Kidney (tissue), 14 donors: ENCODE measurements around the gene BFSP2. TPM values are rescaled to one million over a fixed set of nuclear protein-coding genes. Genes with fewer than 3 reads are reported as not detected.

ENCODE experiments used
- DNase-seq, 5 donors: peaks; one replicate each; pipeline ENCODE4 v3.0.0-alpha.2; 2013 to 2020
- FAIRE-seq: peaks from 2 replicates; lab custom pipeline; 2012; peaks lifted over from hg19 to GRCh38; lab: Jason Lieb, UNC
- H3K27ac ChIP-seq, 2 donors: one replicate each; pipeline ENCODE4 v1.7.0; 2013; ENCODE audit warnings: low read depth in 2 of 2, low read length in 2 of 2, inconsistent platforms in 1 of 2
- H3K27me3 ChIP-seq: one replicate; pipeline ENCODE4 v1.7.1; 2013; ENCODE audit warnings: low read length, inconsistent platforms; ENCODE audit not compliant: control insufficient read depth, insufficient read depth
- H3K36me3 ChIP-seq, 3 donors: one replicate each; pipeline versions ENCODE4 v1.7.0 to v1.7.1; 2013; ENCODE audit warnings: low read length in 3 of 3, control low read depth in 1 of 3, inconsistent platforms in 1 of 3; ENCODE audit not compliant: insufficient read depth in 3 of 3, control insufficient read depth in 2 of 3
- H3K4me1 ChIP-seq, 3 donors: one replicate each; pipeline versions ENCODE4 v1.7.0 to v1.7.1; 2013; ENCODE audit warnings: low read length in 3 of 3, inconsistent platforms in 1 of 3, low read depth in 1 of 3; ENCODE audit not compliant: control insufficient read depth in 2 of 3, insufficient read depth in 2 of 3
- H3K4me3 ChIP-seq, 3 donors: one replicate each; pipeline versions ENCODE4 v1.7.0 to v1.8.1; 2013; ENCODE audit warnings: low read length in 3 of 3, control low read depth in 1 of 3, inconsistent platforms in 1 of 3
- H3K9ac ChIP-seq, 3 donors: one replicate each; pipeline versions ENCODE4 v1.7.0 to v1.7.1; 2013; ENCODE audit warnings: low read length in 3 of 3, control low read depth in 1 of 3, inconsistent platforms in 1 of 3
- H3K9me3 ChIP-seq, 3 donors: one replicate each; pipeline versions ENCODE4 v1.7.0 to v1.7.1; 2013; ENCODE audit warnings: low read length in 3 of 3, control low read depth in 1 of 3, inconsistent platforms in 1 of 3; ENCODE audit not compliant: control insufficient read depth in 2 of 3, insufficient read depth in 1 of 3
- intact Hi-C: fragments of 100-400 bp; cut with DNase I; formaldehyde crosslinking; loops from one replicate; pipeline ENCODE4 v1.11.1; 2022
- polyA plus RNA-seq: library from polyadenylated mRNA; stranded (reverse); fragments of 350-450 nt; fragmentation: Illumina TruSeq; extraction: RNeasy Lipid Tissue Mini Kit (QIAGEN cat#74804); gene quantifications from one replicate; pipeline ENCODE4 v1.2.3, GENCODE V29; 2014; ENCODE audit warnings: low read depth, low replicate concordance; ENCODE audit not compliant: insufficient read depth
- total RNA-seq: library from RNA; stranded (reverse); fragmentation: NEBNext Ultra II Directional; extraction: Animal tissue kit (Norgen Biotek cat#: 25700); gene quantifications from one replicate; pipeline ENCODE4 v1.2.1, GENCODE V29; 2021
- TF ChIP-seq, protein P1 (sequence below): IDR thresholded peaks from 3 replicates; pipeline ENCODE4 v1.5.1; 2012; ENCODE audit warnings: mild to moderate bottlenecking, moderate library complexity, borderline replicate concordance; ENCODE audit not compliant: insufficient read depth; ENCODE audit errors: extremely low read depth
- donor health status: control.
- donor health status: control.
- donor health status: control.
- donor health status: control.
- donor health status: control.
- donor health status: DM: yes; HTN: yes; CAD: no.
- donor health status: Normal renal cell carcinoma (clear cell type).

BFSP2 gene
- total and polyA plus RNA-seq, 2 donors from 2014 or later, result 0.41 to 0.86 TPM

- Histone ChIP-seq H3K27me3 (no peaks in the 10 kb centered on the region), H3K27ac (no peak overlapping the region), H3K36me3 (no peaks in the 10 kb centered on the region), H3K9ac (no peak overlapping the region), H3K4me3 (no peak overlapping the region), H3K9me3 (no peaks in the 10 kb centered on the region), H3K4me1 (peaks cover 0 to 4% (median 0%) of the 10 kb centered on the region in 3 donors)
- intact Hi-C loops, result no loop called here
- TF ChIP-seq, protein P1, sequence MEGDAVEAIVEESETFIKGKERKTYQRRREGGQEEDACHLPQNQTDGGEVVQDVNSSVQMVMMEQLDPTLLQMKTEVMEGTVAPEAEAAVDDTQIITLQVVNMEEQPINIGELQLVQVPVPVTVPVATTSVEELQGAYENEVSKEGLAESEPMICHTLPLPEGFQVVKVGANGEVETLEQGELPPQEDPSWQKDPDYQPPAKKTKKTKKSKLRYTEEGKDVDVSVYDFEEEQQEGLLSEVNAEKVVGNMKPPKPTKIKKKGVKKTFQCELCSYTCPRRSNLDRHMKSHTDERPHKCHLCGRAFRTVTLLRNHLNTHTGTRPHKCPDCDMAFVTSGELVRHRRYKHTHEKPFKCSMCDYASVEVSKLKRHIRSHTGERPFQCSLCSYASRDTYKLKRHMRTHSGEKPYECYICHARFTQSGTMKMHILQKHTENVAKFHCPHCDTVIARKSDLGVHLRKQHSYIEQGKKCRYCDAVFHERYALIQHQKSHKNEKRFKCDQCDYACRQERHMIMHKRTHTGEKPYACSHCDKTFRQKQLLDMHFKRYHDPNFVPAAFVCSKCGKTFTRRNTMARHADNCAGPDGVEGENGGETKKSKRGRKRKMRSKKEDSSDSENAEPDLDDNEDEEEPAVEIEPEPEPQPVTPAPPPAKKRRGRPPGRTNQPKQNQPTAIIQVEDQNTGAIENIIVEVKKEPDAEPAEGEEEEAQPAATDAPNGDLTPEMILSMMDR, result no peak
- no peak for FAIRE-seq
- no peak for DNase-seq
Observed at GRCh38 chr3:133439563-133439962, 39.7 kb downstream of the BFSP2 start.

GRCh38 chr3:133440652-133441051, 40.8 kb downstream of the BFSP2 start:
- peaks cover 0 to 4% (median 0%) of the 10 kb centered on the region in 3 donors for H3K4me1 ChIP-seq

DNA sequence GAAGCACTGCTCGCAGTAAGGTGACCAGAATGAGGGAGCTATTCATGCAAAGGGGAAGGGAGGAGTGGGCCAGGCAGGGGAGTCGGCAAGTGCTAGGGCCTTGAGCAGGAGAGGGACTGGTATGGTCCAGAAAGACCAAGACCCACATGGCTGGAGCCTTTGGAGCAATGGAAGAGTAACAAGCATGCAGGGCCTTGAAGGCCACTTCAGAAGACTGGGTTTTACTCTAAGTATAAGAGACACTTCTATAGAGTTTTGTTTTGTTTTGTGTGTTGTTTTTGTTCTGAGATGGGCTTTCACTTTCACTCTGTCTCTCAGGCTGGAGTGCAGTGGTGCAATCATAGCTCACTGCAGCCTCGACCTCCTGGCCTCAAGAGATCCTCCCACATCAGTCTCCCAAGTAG, 42.0 kb downstream of the BFSP2 start:
- H3K4me3 ChIP-seq, result no peak overlapping the region
- intact Hi-C loops, result no loop called here
- H3K9me3 ChIP-seq, result no peaks in the 10 kb centered on the region
- TF ChIP-seq, protein P1, result no peak
- peaks cover 0 to 4% (median 0%) of the 10 kb centered on the region in 3 donors for H3K4me1 ChIP-seq
- no peaks in the 10 kb centered on the region for H3K27me3 ChIP-seq
- no peaks in the 10 kb centered on the region for H3K36me3 ChIP-seq
- FAIRE-seq, result no peak
- no peak overlapping the region for H3K27ac ChIP-seq
- H3K9ac ChIP-seq, result no peak overlapping the region
- no peak for DNase-seq

More at GRCh38 chr3:133440652-133441051, 40.8 kb downstream of the BFSP2 start:
- Histone ChIP-seq H3K27ac (no peak overlapping the region), H3K27me3 (no peaks in the 10 kb centered on the region), H3K36me3 (no peaks in the 10 kb centered on the region), H3K4me3 (no peak overlapping the region), H3K9me3 (no peaks in the 10 kb centered on the region), H3K9ac (no peak overlapping the region)
- no peak for DNase-seq
- intact Hi-C loops, result no loop called here
- FAIRE-seq, result no peak
- TF ChIP-seq, protein P1, result no peak

DNA sequence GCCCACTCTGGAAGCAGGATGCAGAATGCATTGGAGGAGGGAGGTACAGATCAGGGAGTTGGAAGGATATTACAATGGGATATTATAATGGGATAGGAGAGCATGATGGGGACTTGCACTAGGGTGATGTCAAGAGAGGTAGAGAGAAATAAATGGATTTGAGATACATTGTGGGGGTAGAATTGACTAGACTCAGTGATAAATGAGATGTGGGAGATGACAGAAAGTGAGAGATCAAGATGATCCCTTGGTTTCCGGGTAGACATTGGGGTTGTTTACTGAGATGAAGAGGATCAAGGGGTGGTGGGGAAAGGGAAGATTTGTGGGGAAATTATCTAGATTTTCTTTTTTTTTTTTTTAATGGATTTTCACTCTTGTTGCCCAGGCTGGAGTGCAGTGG, 42.7 kb downstream of the BFSP2 start:
- DNase-seq (no peak), FAIRE-seq (no peak)
- Histone ChIP-seq H3K27ac (no peak overlapping the region), H3K4me1 (peaks cover 0 to 5% (median 4%) of the 10 kb centered on the region in 3 donors), H3K36me3 (no peaks in the 10 kb centered on the region), H3K9ac (no peak overlapping the region), H3K4me3 (no peak overlapping the region), H3K9me3 (no peaks in the 10 kb centered on the region), H3K27me3 (no peaks in the 10 kb centered on the region)
- intact Hi-C loops, result no loop called here
- TF ChIP-seq, protein P1, result no peak
